ENCODE results near the gene ABI2.
A peak's percentile ranks its signal among the peaks of the same experiment; 100 is the strongest.

ABI2 gene

DNA sequence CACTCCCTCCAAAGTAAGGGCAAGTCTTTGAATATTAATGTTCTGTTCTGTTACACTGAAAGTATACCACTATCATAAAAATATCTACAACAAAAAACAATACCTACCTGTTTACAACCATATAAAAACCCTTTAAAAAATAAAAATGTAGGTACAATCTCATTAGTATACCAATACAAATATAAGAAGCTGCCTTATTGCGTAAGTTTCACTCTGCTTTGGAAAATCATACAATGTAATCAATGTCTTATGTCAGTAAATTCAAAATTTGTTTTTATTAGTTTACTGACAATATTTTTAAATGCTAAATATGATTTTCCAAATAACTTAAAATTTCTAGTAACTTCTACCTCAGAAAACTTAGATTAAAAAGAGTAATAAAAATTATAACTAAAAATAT, 134.1 kb downstream of the ABI2 start:
- TF ChIP-seq CEBPB (IDR thresholded peaks at IDR 0.05) = peak; percentile 35; the same call in 1 of the 2 replicates
- no peak for TF ChIP-seq FOXM1 (IDR thresholded peaks at IDR 0.05; ENCODE audit: borderline replicate concordance, low read depth)

- TF ChIP-seq FOXM1 (IDR thresholded peaks at IDR 0.05; ENCODE audit: borderline replicate concordance, low read depth) = no peak
- no peak for TF ChIP-seq YY1 (IDR thresholded peaks at IDR 0.05; ENCODE audit: low read depth)
- TF ChIP-seq CREB1 (IDR thresholded peaks at IDR 0.05; ENCODE audit: low read depth) = no peak
- TF ChIP-seq NFIC (IDR thresholded peaks at IDR 0.05) = no peak
- no peak for TF ChIP-seq EGR1 (IDR thresholded peaks at IDR 0.05)
- no peak for TF ChIP-seq TEAD4 (IDR thresholded peaks at IDR 0.05)
- no peak for TF ChIP-seq CEBPB (IDR thresholded peaks at IDR 0.05)
Measured at GRCh38 chr2:203463266-203463678, 135.1 kb downstream of the ABI2 start.

DNA sequence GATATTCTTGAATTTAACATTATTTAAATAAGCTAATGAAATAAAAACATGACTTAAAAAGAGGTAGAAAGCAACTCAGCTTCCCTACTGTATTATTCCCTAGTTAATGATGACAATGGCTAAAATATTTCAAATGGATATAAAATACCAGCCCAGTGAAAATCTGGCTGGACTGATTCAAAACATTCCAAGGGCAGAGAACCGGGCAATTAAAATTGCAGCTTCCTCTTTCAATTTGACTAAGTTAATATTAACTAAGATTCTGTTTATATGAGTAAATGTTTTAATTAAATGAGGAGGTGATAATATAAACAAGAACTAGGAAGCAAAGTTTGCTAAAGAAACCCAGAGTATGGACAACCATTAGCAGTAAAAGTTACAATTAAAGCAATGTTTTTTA, 141.4 kb downstream of the ABI2 start:
- TF ChIP-seq CEBPB (IDR thresholded peaks at IDR 0.05) = no peak
- no peak for TF ChIP-seq YY1 (IDR thresholded peaks at IDR 0.05; ENCODE audit: low read depth)
- TF ChIP-seq TEAD4 (IDR thresholded peaks at IDR 0.05) = no peak
- TF ChIP-seq TAF1 (IDR thresholded peaks at IDR 0.05; ENCODE audit: low read depth) = no peak
- no peak for TF ChIP-seq ZBTB7A (IDR thresholded peaks at IDR 0.05; ENCODE audit: low read depth)
- TF ChIP-seq TCF12 (IDR thresholded peaks at IDR 0.05; ENCODE audit: low read depth) = no peak
- TF ChIP-seq, protein P1, sequence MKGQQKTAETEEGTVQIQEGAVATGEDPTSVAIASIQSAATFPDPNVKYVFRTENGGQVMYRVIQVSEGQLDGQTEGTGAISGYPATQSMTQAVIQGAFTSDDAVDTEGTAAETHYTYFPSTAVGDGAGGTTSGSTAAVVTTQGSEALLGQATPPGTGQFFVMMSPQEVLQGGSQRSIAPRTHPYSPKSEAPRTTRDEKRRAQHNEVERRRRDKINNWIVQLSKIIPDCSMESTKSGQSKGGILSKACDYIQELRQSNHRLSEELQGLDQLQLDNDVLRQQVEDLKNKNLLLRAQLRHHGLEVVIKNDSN (IDR thresholded peaks at IDR 0.05) = no peak
- TF ChIP-seq EGR1 (IDR thresholded peaks at IDR 0.05) = no peak
- TF ChIP-seq, protein P2, sequence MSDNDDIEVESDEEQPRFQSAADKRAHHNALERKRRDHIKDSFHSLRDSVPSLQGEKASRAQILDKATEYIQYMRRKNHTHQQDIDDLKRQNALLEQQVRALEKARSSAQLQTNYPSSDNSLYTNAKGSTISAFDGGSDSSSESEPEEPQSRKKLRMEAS (IDR thresholded peaks at IDR 0.05) = no peak
- TF ChIP-seq RAD21 (IDR thresholded peaks at IDR 0.05; ENCODE audit: low read depth) = no peak
- TF ChIP-seq, protein P3, sequence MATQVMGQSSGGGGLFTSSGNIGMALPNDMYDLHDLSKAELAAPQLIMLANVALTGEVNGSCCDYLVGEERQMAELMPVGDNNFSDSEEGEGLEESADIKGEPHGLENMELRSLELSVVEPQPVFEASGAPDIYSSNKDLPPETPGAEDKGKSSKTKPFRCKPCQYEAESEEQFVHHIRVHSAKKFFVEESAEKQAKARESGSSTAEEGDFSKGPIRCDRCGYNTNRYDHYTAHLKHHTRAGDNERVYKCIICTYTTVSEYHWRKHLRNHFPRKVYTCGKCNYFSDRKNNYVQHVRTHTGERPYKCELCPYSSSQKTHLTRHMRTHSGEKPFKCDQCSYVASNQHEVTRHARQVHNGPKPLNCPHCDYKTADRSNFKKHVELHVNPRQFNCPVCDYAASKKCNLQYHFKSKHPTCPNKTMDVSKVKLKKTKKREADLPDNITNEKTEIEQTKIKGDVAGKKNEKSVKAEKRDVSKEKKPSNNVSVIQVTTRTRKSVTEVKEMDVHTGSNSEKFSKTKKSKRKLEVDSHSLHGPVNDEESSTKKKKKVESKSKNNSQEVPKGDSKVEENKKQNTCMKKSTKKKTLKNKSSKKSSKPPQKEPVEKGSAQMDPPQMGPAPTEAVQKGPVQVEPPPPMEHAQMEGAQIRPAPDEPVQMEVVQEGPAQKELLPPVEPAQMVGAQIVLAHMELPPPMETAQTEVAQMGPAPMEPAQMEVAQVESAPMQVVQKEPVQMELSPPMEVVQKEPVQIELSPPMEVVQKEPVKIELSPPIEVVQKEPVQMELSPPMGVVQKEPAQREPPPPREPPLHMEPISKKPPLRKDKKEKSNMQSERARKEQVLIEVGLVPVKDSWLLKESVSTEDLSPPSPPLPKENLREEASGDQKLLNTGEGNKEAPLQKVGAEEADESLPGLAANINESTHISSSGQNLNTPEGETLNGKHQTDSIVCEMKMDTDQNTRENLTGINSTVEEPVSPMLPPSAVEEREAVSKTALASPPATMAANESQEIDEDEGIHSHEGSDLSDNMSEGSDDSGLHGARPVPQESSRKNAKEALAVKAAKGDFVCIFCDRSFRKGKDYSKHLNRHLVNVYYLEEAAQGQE (IDR thresholded peaks at IDR 0.05; ENCODE audit: low read depth) = no peak
- no peak for TF ChIP-seq FOXM1 (IDR thresholded peaks at IDR 0.05; ENCODE audit: borderline replicate concordance, low read depth)
- TF ChIP-seq EP300 (IDR thresholded peaks at IDR 0.05; ENCODE audit: borderline replicate concordance) = no peak
- no peak for TF ChIP-seq NFIC (IDR thresholded peaks at IDR 0.05)
- no peak for TF ChIP-seq CREB1 (IDR thresholded peaks at IDR 0.05; ENCODE audit: low read depth)

GRCh38 chr2:203470371-203470770, 142.2 kb downstream of the ABI2 start:
- TF ChIP-seq NFIC (IDR thresholded peaks at IDR 0.05) (no peak), EP300 (IDR thresholded peaks at IDR 0.05; ENCODE audit: borderline replicate concordance) (no peak), TAF1 (IDR thresholded peaks at IDR 0.05; ENCODE audit: low read depth) (no peak), TCF12 (IDR thresholded peaks at IDR 0.05; ENCODE audit: low read depth) (no peak), TEAD4 (IDR thresholded peaks at IDR 0.05) (no peak), FOXM1 (IDR thresholded peaks at IDR 0.05; ENCODE audit: borderline replicate concordance, low read depth) (no peak)
- TF ChIP-seq, protein P3 (IDR thresholded peaks at IDR 0.05; ENCODE audit: low read depth) = no peak
- TF ChIP-seq, protein P1 (IDR thresholded peaks at IDR 0.05) = no peak

DNA sequence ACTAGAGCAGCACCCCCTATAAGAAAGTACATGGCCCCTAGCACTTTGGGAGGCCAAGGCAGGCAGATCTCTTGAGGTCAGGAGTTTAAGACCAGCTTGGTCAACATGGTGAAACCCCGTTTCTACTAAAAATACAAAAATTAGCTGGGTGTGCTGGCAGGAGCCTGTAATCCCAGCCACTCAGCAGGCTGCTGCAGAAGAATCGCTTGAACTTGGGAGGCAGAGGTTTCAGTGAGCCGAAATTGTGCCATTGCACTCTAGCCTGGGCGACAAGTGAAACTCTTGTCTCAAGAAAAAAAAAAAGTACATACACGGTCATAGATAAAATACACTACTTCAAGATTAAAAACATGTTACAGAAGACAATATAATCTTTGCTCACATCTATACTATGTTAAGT, 143.1 kb downstream of the ABI2 start:
- TF ChIP-seq YY1 (IDR thresholded peaks at IDR 0.05; ENCODE audit: low read depth) = no peak
- TF ChIP-seq, protein P1 (IDR thresholded peaks at IDR 0.05) = no peak
- no peak for TF ChIP-seq CEBPB (IDR thresholded peaks at IDR 0.05)
- no peak for TF ChIP-seq TAF1 (IDR thresholded peaks at IDR 0.05; ENCODE audit: low read depth)
- TF ChIP-seq TCF12 (IDR thresholded peaks at IDR 0.05; ENCODE audit: low read depth) = no peak
- TF ChIP-seq, protein P2 (IDR thresholded peaks at IDR 0.05) = no peak
- TF ChIP-seq ZBTB7A (IDR thresholded peaks at IDR 0.05; ENCODE audit: low read depth) = no peak
- no peak for TF ChIP-seq TEAD4 (IDR thresholded peaks at IDR 0.05)
- TF ChIP-seq NFIC (IDR thresholded peaks at IDR 0.05) = no peak

GRCh38 chr2:203476881-203477280, 148.7 kb downstream of the ABI2 start:
- TF ChIP-seq FOXM1 (IDR thresholded peaks at IDR 0.05; ENCODE audit: borderline replicate concordance, low read depth) (no peak), NFIC (IDR thresholded peaks at IDR 0.05) (no peak), TAF1 (IDR thresholded peaks at IDR 0.05; ENCODE audit: low read depth) (no peak), EP300 (IDR thresholded peaks at IDR 0.05; ENCODE audit: borderline replicate concordance) (no peak), CREB1 (IDR thresholded peaks at IDR 0.05; ENCODE audit: low read depth) (no peak), RAD21 (IDR thresholded peaks at IDR 0.05; ENCODE audit: low read depth) (no peak), CEBPB (IDR thresholded peaks at IDR 0.05) (no peak), YY1 (IDR thresholded peaks at IDR 0.05; ENCODE audit: low read depth) (no peak), EGR1 (IDR thresholded peaks at IDR 0.05) (no peak), ZBTB7A (IDR thresholded peaks at IDR 0.05; ENCODE audit: low read depth) (no peak), TEAD4 (IDR thresholded peaks at IDR 0.05) (no peak), TCF12 (IDR thresholded peaks at IDR 0.05; ENCODE audit: low read depth) (no peak)
- TF ChIP-seq, protein P3 (IDR thresholded peaks at IDR 0.05; ENCODE audit: low read depth) = no peak
- TF ChIP-seq, protein P2 (IDR thresholded peaks at IDR 0.05) = no peak
- TF ChIP-seq, protein P1 (IDR thresholded peaks at IDR 0.05) = no peak

All from Ishikawa (cell line).